ENCODE results near the gene CTSW.

Gene CTSW

GRCh38 chr11:65854852-65855837, 24.5 kb upstream of the CTSW start:
- in situ Hi-C loops (cut with HindIII; ENCODE audit: low sequenced_read_pairs) = no loop called here

GRCh38 chr11:65855927-65856363, 23.7 kb upstream of the CTSW start:
- in situ Hi-C loops (cut with HindIII; ENCODE audit: low sequenced_read_pairs) = no loop called here

GRCh38 chr11:65856689-65857499, 22.7 kb upstream of the CTSW start:
- in situ Hi-C loops (cut with HindIII; ENCODE audit: low sequenced_read_pairs) = no loop called here

- in situ Hi-C loops (cut with HindIII; ENCODE audit: low sequenced_read_pairs) = no loop called here
Measured at GRCh38 chr11:65857500-65857852, 22.2 kb upstream of the CTSW start.

- in situ Hi-C loops (cut with HindIII; ENCODE audit: low sequenced_read_pairs) = no loop called here
Measured at GRCh38 chr11:65857853-65858680, 21.6 kb upstream of the CTSW start, which contains the start of gene CFL1. TSS of gene CFL1 (minus strand) at chr11:65858180. CDS start at chr11:65858099, 81 bp downstream.

GRCh38 chr11:65858681-65859087, 21.0 kb upstream of the CTSW start:
- in situ Hi-C loops (cut with HindIII; ENCODE audit: low sequenced_read_pairs) = no loop called here

GRCh38 chr11:65859095-65859811, 20.4 kb upstream of the CTSW start:
- in situ Hi-C loops (cut with HindIII; ENCODE audit: low sequenced_read_pairs) = no loop called here

GRCh38 chr11:65859812-65860277, 19.8 kb upstream of the CTSW start:
- in situ Hi-C loops (cut with HindIII; ENCODE audit: low sequenced_read_pairs) = no loop called here

- in situ Hi-C loops (cut with HindIII; ENCODE audit: low sequenced_read_pairs) = no loop called here
Measured at GRCh38 chr11:65860278-65861164, 19.1 kb upstream of the CTSW start, which contains the start of gene MUS81. TSS of gene MUS81 (plus strand) at chr11:65860433. CDS start at chr11:65860754, 321 bp downstream.

- in situ Hi-C loops (cut with HindIII; ENCODE audit: low sequenced_read_pairs) = no loop called here
Measured at GRCh38 chr11:65861165-65861505, 18.5 kb upstream of the CTSW start.

- in situ Hi-C loops (cut with HindIII; ENCODE audit: low sequenced_read_pairs) = no loop called here
Measured at GRCh38 chr11:65861533-65862183, 18.0 kb upstream of the CTSW start.

GRCh38 chr11:65862191-65862735, 17.4 kb upstream of the CTSW start:
- in situ Hi-C loops (cut with HindIII; ENCODE audit: low sequenced_read_pairs) = no loop called here

GRCh38 chr11:65862941-65863888, 16.4 kb upstream of the CTSW start:
- in situ Hi-C loops (cut with HindIII; ENCODE audit: low sequenced_read_pairs) = no loop called here

- in situ Hi-C loops (cut with HindIII; ENCODE audit: low sequenced_read_pairs) = no loop called here
Measured at GRCh38 chr11:65863889-65864705, 15.5 kb upstream of the CTSW start.

- in situ Hi-C loops (cut with HindIII; ENCODE audit: low sequenced_read_pairs) = no loop called here
Measured at GRCh38 chr11:65864706-65865471, 14.7 kb upstream of the CTSW start.

Measured in DLD1 (cell line).